Activated T-helper 17 cell treated with anti-CD3 and anti-CD28 coated beads, Interleukin-2, amount 50 U/mL, for 72 hours (primary cell): ENCODE data around the gene PNPLA7. TPM values are rescaled to one million over a fixed set of nuclear protein-coding genes. Genes with fewer than 3 reads are reported as not detected.
"Not testable (repeated sequence)": the region's sequence is repeated elsewhere in the genome, so short reads cannot be mapped to it uniquely, and the experiment has no call there.

Source experiments
- ATAC-seq: fragments of 150-1000 bp; cut with Tn5 transposase; replicated peaks from 2 replicates; pipeline ENCODE4 v1.10.0; 2021; ENCODE audit warnings: mild to moderate bottlenecking, moderate library complexity
- H3K27ac Mint-ChIP-seq: one replicate; pipeline ENCODE4 v1.8.0; 2022; ENCODE audit warnings: mixed read lengths
- H3K27me3 Mint-ChIP-seq: one replicate; pipeline ENCODE4 v1.8.0; 2022; ENCODE audit warnings: mixed read lengths
- H3K36me3 Mint-ChIP-seq: one replicate; pipeline ENCODE4 v1.8.0; 2022; ENCODE audit warnings: low read depth, mild to moderate bottlenecking, mixed read lengths
- H3K4me1 Mint-ChIP-seq: one replicate; pipeline ENCODE4 v1.8.0; 2022; ENCODE audit warnings: mixed read lengths
- H3K4me3 Mint-ChIP-seq: one replicate; pipeline ENCODE4 v1.8.0; 2022; ENCODE audit warnings: mild to moderate bottlenecking, mixed read lengths
- H3K9me3 Mint-ChIP-seq: one replicate; pipeline ENCODE4 v1.8.0; 2022; ENCODE audit warnings: mixed read lengths
- total RNA-seq, 2 donors: library from RNA; stranded (reverse); gene quantifications; one replicate each; pipeline ENCODE4 v1.2.3, GENCODE V29; 2022

The PNPLA7 gene
- total RNA-seq, 2 donors from 2014 or later: 2.9 to 5.1 TPM

DNA sequence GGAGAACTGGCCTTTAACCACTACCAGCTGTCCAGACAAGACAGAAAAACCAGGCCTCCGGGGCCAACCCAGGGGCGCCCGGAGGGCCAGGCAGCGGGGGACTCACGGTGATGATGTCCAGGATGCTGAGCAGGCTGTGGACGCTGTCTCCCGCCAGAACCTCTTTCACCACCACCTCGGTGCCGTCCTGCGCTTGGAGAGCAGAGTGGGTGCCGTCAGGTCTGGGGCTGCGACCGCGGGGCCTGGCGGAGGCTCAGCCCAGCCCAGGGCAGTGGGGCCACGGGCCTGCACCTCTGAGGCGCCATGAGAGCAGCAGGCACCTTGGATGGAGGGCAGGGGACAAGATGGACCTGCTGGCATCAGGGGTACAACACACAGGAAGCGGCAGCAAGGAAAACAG, 9.7 kb downstream of the PNPLA7 start:
- Mint-ChIP-seq H3K4me3 (no peak overlapping the region), H3K9me3 (no peaks in the 10 kb centered on the region), H3K36me3 (no peaks in the 10 kb centered on the region), H3K27ac (no peak overlapping the region), H3K27me3 (no peaks in the 10 kb centered on the region), H3K4me1 (peaks cover 11% of the 10 kb centered on the region)
- ATAC-seq: no peak

DNA sequence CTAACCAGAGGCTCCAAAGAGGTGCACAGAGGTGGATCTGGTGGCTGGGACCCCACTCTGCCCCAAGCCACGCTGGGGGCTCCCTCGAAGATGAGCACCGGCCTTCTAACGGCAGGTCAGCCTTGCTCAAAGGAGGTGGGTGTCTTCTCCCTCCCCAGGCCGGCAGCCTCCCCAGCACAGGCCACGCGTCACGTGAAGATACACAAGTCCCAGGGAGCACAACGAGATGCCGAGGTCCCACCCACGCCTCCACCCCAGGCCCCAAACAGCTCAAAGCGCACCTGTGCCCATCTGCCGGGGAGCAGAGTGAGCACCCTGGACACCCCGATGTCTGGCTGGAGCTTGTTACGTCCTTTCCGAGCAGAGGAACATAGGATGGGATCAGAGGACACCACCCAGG, 12.1 kb downstream of the PNPLA7 start:
- Mint-ChIP-seq H3K4me3 (no peak overlapping the region), H3K36me3 (no peaks in the 10 kb centered on the region), H3K27me3 (no peaks in the 10 kb centered on the region), H3K4me1 (peaks cover 18% of the 10 kb centered on the region), H3K9me3 (no peaks in the 10 kb centered on the region), H3K27ac (no peak overlapping the region)
- no peak for ATAC-seq

DNA sequence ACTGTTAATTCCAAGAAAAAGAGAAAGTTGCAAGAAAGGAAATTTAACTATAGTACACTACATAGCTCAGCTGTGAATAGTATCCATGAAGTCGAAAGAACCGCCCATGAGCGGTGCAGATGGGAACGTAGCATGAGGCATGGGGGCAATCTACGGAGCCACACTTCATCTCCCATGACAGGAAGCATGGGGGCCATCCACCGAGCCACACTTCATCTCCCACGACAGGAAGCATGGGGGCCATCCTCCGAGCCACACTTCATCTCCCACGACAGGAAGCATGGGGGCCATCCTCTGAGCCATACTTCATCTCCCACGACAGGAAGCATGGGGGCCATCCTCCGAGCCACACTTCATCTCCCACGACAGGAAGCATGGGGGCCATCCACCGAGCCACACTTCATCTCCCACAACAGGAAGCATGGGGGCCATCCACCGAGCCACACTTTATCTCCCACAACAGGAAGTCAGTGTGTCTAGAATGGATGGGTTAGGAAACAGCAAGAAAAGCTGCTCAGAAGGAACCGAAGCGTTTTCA, 13.5 kb downstream of the PNPLA7 start:
- not testable (repeated sequence) for H3K9me3 Mint-ChIP-seq, ATAC-seq, H3K36me3 Mint-ChIP-seq, H3K27me3 Mint-ChIP-seq
- H3K27ac Mint-ChIP-seq: peak overlapping the region; percentile 75
- H3K4me3 Mint-ChIP-seq: peak overlapping the region; percentile 48
- peaks cover 18% of the 10 kb centered on the region for H3K4me1 Mint-ChIP-seq

DNA sequence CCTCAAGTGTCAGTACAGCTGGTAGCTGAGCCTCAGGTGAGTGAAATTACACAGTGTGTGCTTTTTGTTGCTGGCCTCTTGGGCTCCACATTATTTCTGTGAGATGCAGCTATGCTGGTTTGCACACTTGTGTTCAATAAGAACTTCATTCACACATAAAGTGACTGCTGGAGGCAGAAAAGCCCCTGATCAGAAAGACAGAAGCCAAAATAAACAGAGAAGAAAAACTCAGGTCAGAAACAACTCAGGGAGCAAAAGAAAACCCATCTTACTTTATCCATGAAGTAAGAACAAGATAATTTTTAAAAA, 15.1 kb downstream of the PNPLA7 start:
- peak overlapping the region; percentile 51 for H3K27ac Mint-ChIP-seq
- H3K36me3 Mint-ChIP-seq: no peaks in the 10 kb centered on the region
- no peaks in the 10 kb centered on the region for H3K27me3 Mint-ChIP-seq
- H3K9me3 Mint-ChIP-seq: no peaks in the 10 kb centered on the region
- ATAC-seq: no peak
- peaks cover 18% of the 10 kb centered on the region for H3K4me1 Mint-ChIP-seq
- H3K4me3 Mint-ChIP-seq: peak overlapping the region; percentile 7

DNA sequence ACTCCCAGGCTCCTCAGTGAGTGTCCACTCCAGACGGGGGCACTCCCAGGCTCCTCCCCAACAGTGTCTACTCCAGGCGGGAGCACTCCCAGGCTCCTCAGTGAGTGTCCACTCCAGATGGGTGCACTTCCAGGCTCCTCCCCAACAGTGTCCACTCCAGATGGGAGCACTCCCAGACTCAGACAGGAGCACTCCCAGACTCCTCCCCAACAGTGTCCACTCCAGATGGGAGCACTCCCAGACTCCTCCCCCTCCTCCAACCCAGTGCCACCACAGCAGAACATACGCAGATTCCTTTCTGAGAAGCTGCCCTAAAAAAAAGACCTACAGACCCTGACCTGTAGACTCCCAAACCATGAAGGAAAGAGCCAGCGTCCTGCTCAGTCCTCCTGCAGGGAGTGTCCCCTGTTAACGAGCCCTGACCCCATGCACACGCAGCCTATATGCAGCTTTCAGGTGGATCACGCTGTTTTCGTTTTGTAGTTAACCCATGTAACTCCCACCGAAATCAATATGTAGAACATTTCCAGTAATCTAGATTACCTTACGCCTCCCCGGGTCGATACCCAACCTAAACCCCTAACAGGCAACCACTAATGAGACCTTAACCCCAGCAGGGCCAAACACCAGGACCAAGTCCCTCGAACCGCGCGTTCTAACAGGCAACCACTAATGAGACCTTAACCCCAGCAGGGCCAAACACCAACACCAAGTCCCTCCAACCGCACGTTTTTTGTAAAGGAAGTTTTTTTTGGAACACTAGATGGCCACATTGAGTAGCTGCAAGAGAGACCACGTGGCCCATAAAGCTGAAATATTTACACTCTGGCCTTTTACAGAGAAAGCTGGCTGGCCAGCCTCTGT, 15.7 kb downstream of the PNPLA7 start:
- Mint-ChIP-seq H3K27me3 (no peaks in the 10 kb centered on the region), H3K9me3 (no peaks in the 10 kb centered on the region), H3K27ac (peak overlapping the region; percentile 51)

GRCh38 chr9:137532891-137533468, 17.2 kb downstream of the PNPLA7 start:
- H3K4me1 Mint-ChIP-seq: peaks cover 18% of the 10 kb centered on the region
- H3K27ac Mint-ChIP-seq, H3K36me3 Mint-ChIP-seq, H3K9me3 Mint-ChIP-seq, H3K27me3 Mint-ChIP-seq, ATAC-seq, H3K4me3 Mint-ChIP-seq: not testable (repeated sequence)

More for the DNA sequence above, 15.7 kb downstream of the PNPLA7 start:
- ATAC-seq: peak; percentile 64
- Mint-ChIP-seq H3K4me3 (peak overlapping the region; percentile 7), H3K36me3 (no peaks in the 10 kb centered on the region), H3K4me1 (peaks cover 18% of the 10 kb centered on the region)

GRCh38 chr9:137531099-137531765, 19.0 kb downstream of the PNPLA7 start:
- no peaks in the 10 kb centered on the region for H3K36me3 Mint-ChIP-seq
- H3K9me3 Mint-ChIP-seq: no peaks in the 10 kb centered on the region
- no peaks in the 10 kb centered on the region for H3K27me3 Mint-ChIP-seq
- ATAC-seq: no peak
- no peak overlapping the region for H3K4me3 Mint-ChIP-seq
- no peak overlapping the region for H3K27ac Mint-ChIP-seq
- peaks cover 9% of the 10 kb centered on the region for H3K4me1 Mint-ChIP-seq

DNA sequence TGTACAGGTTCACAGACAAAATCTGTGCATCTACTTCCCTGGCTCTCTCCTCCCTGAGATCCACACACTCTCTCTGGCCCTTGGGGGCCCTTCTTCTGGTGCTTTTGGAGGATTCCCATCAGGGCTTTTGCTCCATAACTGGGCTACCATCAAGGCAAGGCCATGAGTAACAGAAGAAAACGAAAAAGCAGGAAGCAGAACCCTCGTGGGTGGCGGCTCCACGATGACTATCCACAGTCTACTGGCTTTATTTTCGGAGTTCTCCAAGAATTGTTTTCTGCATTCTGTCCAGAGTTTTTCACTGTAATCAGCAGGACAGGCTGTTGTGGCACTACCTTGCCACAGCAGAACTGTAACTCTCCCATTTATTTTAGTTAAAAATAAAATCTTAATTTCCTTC, 19.9 kb downstream of the PNPLA7 start:
- Mint-ChIP-seq H3K4me3 (no peak overlapping the region), H3K27ac (no peak overlapping the region), H3K4me1 (peaks cover 7% of the 10 kb centered on the region), H3K27me3 (no peaks in the 10 kb centered on the region), H3K9me3 (no peaks in the 10 kb centered on the region), H3K36me3 (no peaks in the 10 kb centered on the region)
- no peak for ATAC-seq

DNA sequence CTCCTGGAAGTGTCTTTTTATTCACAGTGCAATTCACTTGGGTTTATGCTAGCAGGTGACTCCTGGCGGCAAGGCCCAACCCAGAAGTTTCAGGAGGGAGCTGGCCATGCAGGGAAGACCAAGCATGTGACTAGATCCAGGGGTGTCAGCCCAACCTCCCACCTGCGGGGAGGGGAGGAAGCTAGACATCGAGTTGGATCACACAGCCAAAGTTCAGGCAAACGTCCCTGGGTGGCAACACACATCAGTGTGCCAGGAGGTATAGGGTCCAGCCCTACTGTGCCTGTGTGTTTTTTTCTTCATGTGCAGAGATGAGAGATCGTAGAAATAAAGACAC, 25.3 kb downstream of the PNPLA7 start:
- no peaks in the 10 kb centered on the region for H3K9me3 Mint-ChIP-seq
- H3K36me3 Mint-ChIP-seq: no peaks in the 10 kb centered on the region
- H3K4me3 Mint-ChIP-seq: peak overlapping the region; percentile 25
- H3K4me1 Mint-ChIP-seq: no peaks in the 10 kb centered on the region
- ATAC-seq: no peak
- no peak overlapping the region for H3K27ac Mint-ChIP-seq
- H3K27me3 Mint-ChIP-seq: no peaks in the 10 kb centered on the region

DNA sequence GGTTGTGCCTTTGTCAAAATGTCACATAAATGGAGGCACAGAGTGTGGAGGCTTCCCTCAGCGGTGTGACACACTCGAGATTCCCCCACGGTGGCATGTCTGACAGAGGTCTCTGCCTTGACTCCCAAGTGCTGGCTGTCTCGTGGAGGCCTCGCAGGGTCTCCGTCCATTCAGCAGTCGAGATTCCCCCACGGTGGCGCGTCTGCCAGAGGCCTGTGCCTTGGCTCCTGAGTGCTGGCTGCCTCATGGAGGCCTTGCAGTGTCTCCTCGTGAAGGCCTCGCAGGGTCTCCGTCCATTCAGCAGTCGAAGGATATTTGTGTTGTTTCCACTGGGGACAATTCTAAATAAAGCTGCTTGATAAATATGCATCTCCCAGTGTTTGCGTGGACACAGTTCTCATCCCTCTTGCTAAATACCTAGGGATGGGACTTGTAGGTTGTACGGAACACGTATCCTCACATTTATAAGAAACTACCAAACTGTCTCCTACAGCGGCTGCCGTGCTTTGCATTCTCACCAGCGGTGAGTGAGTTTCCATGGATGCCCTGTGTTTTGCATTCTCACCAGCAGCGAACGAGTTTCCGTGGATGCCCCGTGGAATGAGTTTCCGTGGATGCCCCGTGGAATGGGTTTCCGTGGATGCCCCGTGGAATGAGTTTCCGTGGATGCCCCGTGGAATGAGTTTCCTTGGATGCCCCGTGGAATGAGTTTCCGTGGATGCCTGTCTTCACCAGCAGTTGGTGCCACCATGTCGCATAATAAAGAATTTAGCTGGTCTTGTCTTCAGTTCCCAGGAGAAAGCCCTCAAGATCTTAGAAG, 25.8 kb downstream of the PNPLA7 start:
- Mint-ChIP-seq H3K27ac (no peak overlapping the region), H3K9me3 (no peaks in the 10 kb centered on the region), H3K4me3 (peak overlapping the region; percentile 25), H3K27me3 (no peaks in the 10 kb centered on the region), H3K4me1 (no peaks in the 10 kb centered on the region), H3K36me3 (no peaks in the 10 kb centered on the region)
- no peak for ATAC-seq

GRCh38 chr9:137522746-137523455, 27.3 kb downstream of the PNPLA7 start:
- Mint-ChIP-seq H3K4me3 (no peak overlapping the region), H3K9me3 (no peaks in the 10 kb centered on the region), H3K4me1 (no peaks in the 10 kb centered on the region), H3K27me3 (no peaks in the 10 kb centered on the region), H3K27ac (no peak overlapping the region), H3K36me3 (no peaks in the 10 kb centered on the region)
- no peak for ATAC-seq

DNA sequence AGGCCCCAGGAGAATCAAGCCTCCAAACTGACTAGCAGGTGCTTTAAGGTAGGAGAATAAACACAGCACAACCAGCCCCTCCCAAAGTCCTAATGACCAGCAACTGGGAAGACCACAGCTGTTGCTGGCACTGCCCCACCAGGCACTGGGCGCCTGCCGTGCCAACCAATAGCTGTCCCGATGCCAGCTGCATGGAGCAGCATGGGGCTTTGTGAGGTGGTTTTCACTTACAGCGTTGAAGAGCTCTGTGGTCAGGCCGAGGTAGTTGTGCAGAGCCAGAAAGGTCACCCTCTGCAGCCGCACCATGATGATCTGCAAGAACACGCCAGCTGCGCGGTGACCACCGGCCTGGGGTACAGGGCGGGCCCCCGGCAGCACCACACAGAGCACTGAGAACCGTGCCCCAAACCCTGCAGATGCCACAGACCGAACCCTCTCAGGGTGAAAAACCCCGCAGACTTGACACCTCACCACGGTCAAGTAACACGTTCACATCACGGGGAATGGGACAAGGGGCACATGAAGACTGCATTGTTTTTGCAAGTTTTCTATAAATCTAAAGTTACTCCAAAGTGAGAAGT, 28.7 kb downstream of the PNPLA7 start:
- Mint-ChIP-seq H3K4me1 (no peaks in the 10 kb centered on the region), H3K36me3 (no peaks in the 10 kb centered on the region), H3K27me3 (no peaks in the 10 kb centered on the region), H3K9me3 (no peaks in the 10 kb centered on the region), H3K4me3 (no peak overlapping the region), H3K27ac (no peak overlapping the region)
- ATAC-seq: no peak

GRCh38 chr9:137520614-137521404, 29.4 kb downstream of the PNPLA7 start:
- Mint-ChIP-seq H3K27me3 (no peaks in the 10 kb centered on the region), H3K9me3 (no peaks in the 10 kb centered on the region), H3K4me3 (no peak overlapping the region), H3K27ac (no peak overlapping the region), H3K4me1 (no peaks in the 10 kb centered on the region), H3K36me3 (no peaks in the 10 kb centered on the region)
- no peak for ATAC-seq
